GM12878 (cell line): ENCODE measurements around the gene PRUNE1. TPM values are rescaled to one million over a fixed set of nuclear protein-coding genes. Genes with fewer than 3 reads are reported as not detected.

ENCODE experiments used
- ATAC-seq: fragments of 200-7000 bp; cut with Tn5 transposase; 3 replicates; pipeline ENCODE4 v1.9.1; 2020; ENCODE audit warnings: mild to moderate bottlenecking, moderate library complexity
- BruUV-seq: library from RNA; stranded (reverse); fragments of 400-500 nt; replicated peaks from 2 replicates; lab custom pipeline; 2021; lab: Mats Ljungman, UMichigan
- CTCF ChIA-PET: fragments of 300-600 bp; sonication (Branson Sonifier 250); formaldehyde crosslinking; extraction: SDS; loops from one replicate; lab custom pipeline; 2021; ENCODE audit warnings: inconsistent platforms; lab: Yijun Ruan, JAX
- POLR2A ChIA-PET: fragments of 350-600 bp; formaldehyde crosslinking; extraction: SDS; loops from one replicate; lab custom pipeline; 2021; ENCODE audit warnings: inconsistent platforms; lab: Charles Lee
- RAD21 ChIA-PET: fragments of 300-600 bp; sonication (Branson Sonifier 250); formaldehyde crosslinking; loops from one replicate; lab custom pipeline; 2023; ENCODE audit warnings: antibody characterized with exemption; ENCODE audit not compliant: unreplicated experiment; lab: Charles Lee
- SMC1A ChIA-PET: fragments of 300-600 bp; sonication (Branson Sonifier 250); formaldehyde crosslinking; loops from one replicate; lab custom pipeline; 2023; ENCODE audit not compliant: unreplicated experiment, uncharacterized antibody; lab: Charles Lee
- DNase-seq: peaks from one replicate; pipeline ENCODE4 v3.0.0-alpha.2; 2011; ENCODE audit warnings: low read depth, low spot score
- FAIRE-seq: peaks from 3 replicates; lab custom pipeline; 2011; peaks lifted over from hg19 to GRCh38; lab: Jason Lieb, UNC
- H2AFZ ChIP-seq: 2 replicates; pipeline ENCODE4 v1.6.0; 2011; ENCODE audit warnings: low read depth, low read length, control low read depth; ENCODE audit not compliant: control insufficient read depth
- H3K27ac ChIP-seq: 2 replicates; pipeline ENCODE4 v1.5.1; 2011; ENCODE audit warnings: control low read depth; ENCODE audit not compliant: control insufficient read depth, insufficient read depth
- H3K27me3 ChIP-seq, 2 experiments: replicated peaks in 1 of 2; 2 replicates each; pipeline versions ENCODE4 v1.6.0 to v1.6.1; 2011; ENCODE audit warnings: low read length in 1 of 2; ENCODE audit not compliant: control insufficient read depth in 2 of 2, insufficient read depth in 2 of 2
- H3K36me3 ChIP-seq, 2 experiments: 2 replicates each; pipeline ENCODE4 v1.5.1; 2011; ENCODE audit warnings: low read length in 1 of 2; ENCODE audit not compliant: control insufficient read depth in 2 of 2, insufficient read depth in 2 of 2
- H3K4me1 ChIP-seq: 2 replicates; pipeline ENCODE4 v1.6.1; 2011; ENCODE audit warnings: mild to moderate bottlenecking, low read length, moderate library complexity, mixed read lengths; ENCODE audit not compliant: control insufficient read depth, insufficient read depth
- H3K4me2 ChIP-seq: 2 replicates; pipeline ENCODE4 v1.6.0; 2011; ENCODE audit warnings: control low read depth; ENCODE audit not compliant: control insufficient read depth, insufficient read depth
- H3K4me3 ChIP-seq: fragments of 200-600 bp; sonication (generic); 2 replicates; pipeline ENCODE4 v1.5.1; 2016
- H3K79me2 ChIP-seq: 2 replicates; pipeline ENCODE4 v1.6.0; 2011; ENCODE audit warnings: low read length; ENCODE audit not compliant: control insufficient read depth, insufficient read depth
- H3K9ac ChIP-seq: 2 replicates; pipeline ENCODE4 v1.8.0; 2011; ENCODE audit warnings: low read length, control low read depth, mixed read lengths; ENCODE audit not compliant: control insufficient read depth, insufficient read depth
- H3K9me3 ChIP-seq: replicated peaks from 3 replicates; pipeline ENCODE4 v1.5.1; 2011; ENCODE audit warnings: mild to moderate bottlenecking, low read length; ENCODE audit not compliant: control insufficient read depth, insufficient read depth
- H4K20me1 ChIP-seq: 2 replicates; pipeline ENCODE4 v1.6.0; 2011; ENCODE audit not compliant: control insufficient read depth, insufficient read depth
- BCL3 ChIP-seq: IDR thresholded peaks from 2 replicates; pipeline ENCODE4 v1.6.1; 2011; ENCODE audit warnings: borderline replicate concordance, low read depth, mild to moderate bottlenecking, moderate library complexity, low read length; ENCODE audit not compliant: insufficient read depth, poor library complexity, severe bottlenecking
- CHD1 ChIP-seq: IDR thresholded peaks from 2 replicates; pipeline ENCODE4 v1.6.1; 2012; ENCODE audit warnings: low read depth, low read length, improper control_type of control experiment
- FOS ChIP-seq: IDR thresholded peaks from 3 replicates; pipeline ENCODE4 v1.6.1; 2011; ENCODE audit warnings: borderline replicate concordance; ENCODE audit not compliant: insufficient read length; ENCODE audit errors: extremely low read depth
- FOXK2 ChIP-seq: fragments of 450-650 bp; IDR thresholded peaks from 2 replicates; pipeline ENCODE4 v1.6.1; 2017; ENCODE audit warnings: mild to moderate bottlenecking, moderate library complexity
- NFIC ChIP-seq: IDR thresholded peaks from 2 replicates; pipeline ENCODE4 v1.6.1; 2012; ENCODE audit warnings: low read depth, mild to moderate bottlenecking, inconsistent platforms, low read length, moderate library complexity
- SKIL ChIP-seq: fragments of 450-650 bp; IDR thresholded peaks from 2 replicates; pipeline ENCODE4 v1.6.1; 2017; ENCODE audit warnings: mild to moderate bottlenecking, low read depth, inconsistent platforms; ENCODE audit not compliant: poor library complexity, severe bottlenecking
- TARDBP ChIP-seq: IDR thresholded peaks from 2 replicates; pipeline ENCODE4 v1.6.1; 2016; ENCODE audit warnings: borderline replicate concordance
- TCF3 ChIP-seq: IDR thresholded peaks from 2 replicates; pipeline ENCODE4 v1.6.1; 2012; ENCODE audit warnings: low read depth, mild to moderate bottlenecking, low read length, borderline replicate concordance; ENCODE audit not compliant: insufficient read depth
- ZNF622 ChIP-seq: fragments of 450-650 bp; IDR thresholded peaks from 2 replicates; pipeline ENCODE4 v1.6.1; 2017; ENCODE audit warnings: mild to moderate bottlenecking, inconsistent platforms
- WGBS: methylation state at CpG from one replicate; pipeline ENCODE4 v1.1.6; 2016; ENCODE audit warnings: low lambda C conversion rate; ENCODE audit not compliant: insufficient replicate concordance, insufficient coverage; ENCODE audit errors: missing lambda C conversion rate; 5-methylcytosine and 5-hydroxymethylcytosine counted together
- in situ Hi-C: fragments of 300-500 bp; cut with MboI; formaldehyde crosslinking; loops from 9 replicates; pipeline ENCODE4 v1.14.3; 2018; ENCODE audit warnings: mixed read lengths
- intact Hi-C: fragments of 100-400 bp; cut with micrococcal nuclease; formaldehyde crosslinking; loops from one replicate; pipeline ENCODE4 v1.14.2; 2022; ENCODE audit not compliant: unreplicated experiment
- polyA plus RNA-seq, 11 experiments: library from polyadenylated mRNA; depleted of rRNA in 4 of 11; unstranded in 6 of 11; stranded (reverse) in 5 of 11; fragments of >200 nt; fragmentation: Nextera tagmentation in 4 of 11; fragmentation: Illumina TruSeq in 1 of 11; extraction: Ambion mirVana in 4 of 11; extraction: Trizol in 1 of 11; gene quantifications; 1 replicate in 1 of 11; 2 replicates in 10 of 11; pipeline versions ENCODE4 v1.2.1 to v1.2.3, GENCODE V29; 2011 to 2016; ENCODE audit warnings: inconsistent platforms in 2 of 11, missing spikeins in 2 of 11, low read depth in 1 of 11
- total RNA-seq, 4 experiments: library from RNA; depleted of rRNA in 3 of 4; stranded (reverse); fragments of >200 nt in 3 of 4; fragmentation: Illumina TruSeq in 1 of 4; extraction: Trizol in 1 of 4; gene quantifications; 2 replicates each; pipeline versions ENCODE4 v1.2.1 to v1.2.3, GENCODE V29; 2013 to 2021
- TF ChIP-seq, protein P1 (sequence below): fragments of 450-650 bp; formaldehyde crosslinking; IDR thresholded peaks from 2 replicates; pipeline ENCODE4 v1.4.0; 2020; ENCODE audit warnings: mild to moderate bottlenecking, moderate library complexity
- TF ChIP-seq, protein P2 (sequence below): IDR thresholded peaks from 2 replicates; pipeline ENCODE4 v1.6.1; 2012; ENCODE audit warnings: low read depth, low read length, improper control_type of control experiment

PRUNE1 gene
- total and polyA plus RNA-seq, 10 of the 15 experiments (the other 5 are each of a cell fraction or from before 2014, with no cell fraction given), result 4.7 to 24.5 (median 12.4) TPM

DNA sequence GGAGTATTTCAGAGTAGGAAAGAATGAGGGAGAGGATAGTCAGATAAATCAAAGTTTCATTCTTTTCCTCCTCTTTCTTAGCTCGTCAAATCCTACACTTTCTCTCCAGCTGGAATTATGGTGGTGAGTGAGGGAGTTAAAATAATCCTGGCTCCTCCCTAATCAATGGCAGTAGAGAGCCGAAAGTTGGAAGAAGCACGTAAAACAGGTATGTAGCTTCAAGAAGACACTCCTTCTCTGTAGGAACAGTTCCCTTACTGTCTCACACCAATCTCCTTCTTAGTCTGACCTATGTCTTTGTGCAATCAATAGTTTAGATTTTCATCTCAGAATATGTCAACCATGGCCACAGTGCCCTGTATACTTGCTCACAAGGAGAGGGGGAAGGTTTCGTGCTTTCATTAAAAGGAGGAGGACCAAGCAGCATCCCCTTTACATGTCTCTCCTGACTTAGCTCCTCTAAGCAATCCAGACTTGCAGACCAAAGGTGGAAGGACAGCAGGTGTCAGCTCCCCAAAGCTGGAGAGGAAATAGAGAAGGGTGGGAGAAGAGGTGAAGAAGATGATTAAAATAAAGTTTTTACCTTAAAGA lies 2.4 kb upstream of the PRUNE1 start:
- ATAC-seq, result no peak

More for the DNA sequence above, 2.4 kb upstream of the PRUNE1 start:
- Histone ChIP-seq H3K9ac (peak overlapping the region; percentile 66), H3K4me1 (peaks cover 12% of the 10 kb centered on the region), H3K36me3 (no peaks in the 10 kb centered on the region; a peak in 1 of 4 replicates), H2AFZ (peak overlapping the region; percentile 86), H3K4me2 (peak overlapping the region; percentile 100), H3K27me3 (no peaks in the 10 kb centered on the region), H3K9me3 (no peaks in the 10 kb centered on the region), H3K27ac (peak overlapping the region; percentile 73), H3K4me3 (peak overlapping the region; percentile 73), H4K20me1 (no peaks in the 10 kb centered on the region)
- in situ Hi-C loops, result no loop called here
- no peak for FAIRE-seq
- WGBS, result 48% methylated on average over 4 of the region's 4 CpGs
- DNase-seq, result no peak
- RAD21 ChIA-PET, result interaction anchor here (1.1 to 2.1 kb wide), 9 partner anchors 10 to 184 kb away, joined by 3 to 20 read pairs (median 5); partner anchors contain the start of genes C1orf56, CERS2, TNFAIP8L2 and VPS72
- intact Hi-C loops, result no loop called here
- CTCF ChIA-PET, result interaction anchor here (1.0 to 16.2 kb wide), 15 partner anchors 10 to 489 kb away, joined by 3 to 252 read pairs (median 4); partner anchors contain the start of genes ANXA9, C1orf56, CERS2 and GABPB2
- TSS peak; percentile 73 for BruUV-seq
- POLR2A ChIA-PET, result interaction anchor here (0.5 to 1.7 kb wide), 12 partner anchors 10 to 773 kb away, joined by 3 to 7 read pairs (median 4); partner anchors contain the start of gene TNFAIP8L2
- TF ChIP-seq TARDBP, result no peak
- TF ChIP-seq, protein P1, sequence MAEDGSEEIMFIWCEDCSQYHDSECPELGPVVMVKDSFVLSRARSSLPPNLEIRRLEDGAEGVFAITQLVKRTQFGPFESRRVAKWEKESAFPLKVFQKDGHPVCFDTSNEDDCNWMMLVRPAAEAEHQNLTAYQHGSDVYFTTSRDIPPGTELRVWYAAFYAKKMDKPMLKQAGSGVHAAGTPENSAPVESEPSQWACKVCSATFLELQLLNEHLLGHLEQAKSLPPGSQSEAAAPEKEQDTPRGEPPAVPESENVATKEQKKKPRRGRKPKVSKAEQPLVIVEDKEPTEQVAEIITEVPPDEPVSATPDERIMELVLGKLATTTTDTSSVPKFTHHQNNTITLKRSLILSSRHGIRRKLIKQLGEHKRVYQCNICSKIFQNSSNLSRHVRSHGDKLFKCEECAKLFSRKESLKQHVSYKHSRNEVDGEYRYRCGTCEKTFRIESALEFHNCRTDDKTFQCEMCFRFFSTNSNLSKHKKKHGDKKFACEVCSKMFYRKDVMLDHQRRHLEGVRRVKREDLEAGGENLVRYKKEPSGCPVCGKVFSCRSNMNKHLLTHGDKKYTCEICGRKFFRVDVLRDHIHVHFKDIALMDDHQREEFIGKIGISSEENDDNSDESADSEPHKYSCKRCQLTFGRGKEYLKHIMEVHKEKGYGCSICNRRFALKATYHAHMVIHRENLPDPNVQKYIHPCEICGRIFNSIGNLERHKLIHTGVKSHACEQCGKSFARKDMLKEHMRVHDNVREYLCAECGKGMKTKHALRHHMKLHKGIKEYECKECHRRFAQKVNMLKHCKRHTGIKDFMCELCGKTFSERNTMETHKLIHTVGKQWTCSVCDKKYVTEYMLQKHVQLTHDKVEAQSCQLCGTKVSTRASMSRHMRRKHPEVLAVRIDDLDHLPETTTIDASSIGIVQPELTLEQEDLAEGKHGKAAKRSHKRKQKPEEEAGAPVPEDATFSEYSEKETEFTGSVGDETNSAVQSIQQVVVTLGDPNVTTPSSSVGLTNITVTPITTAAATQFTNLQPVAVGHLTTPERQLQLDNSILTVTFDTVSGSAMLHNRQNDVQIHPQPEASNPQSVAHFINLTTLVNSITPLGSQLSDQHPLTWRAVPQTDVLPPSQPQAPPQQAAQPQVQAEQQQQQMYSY, result no peak
- TF ChIP-seq, protein P2, sequence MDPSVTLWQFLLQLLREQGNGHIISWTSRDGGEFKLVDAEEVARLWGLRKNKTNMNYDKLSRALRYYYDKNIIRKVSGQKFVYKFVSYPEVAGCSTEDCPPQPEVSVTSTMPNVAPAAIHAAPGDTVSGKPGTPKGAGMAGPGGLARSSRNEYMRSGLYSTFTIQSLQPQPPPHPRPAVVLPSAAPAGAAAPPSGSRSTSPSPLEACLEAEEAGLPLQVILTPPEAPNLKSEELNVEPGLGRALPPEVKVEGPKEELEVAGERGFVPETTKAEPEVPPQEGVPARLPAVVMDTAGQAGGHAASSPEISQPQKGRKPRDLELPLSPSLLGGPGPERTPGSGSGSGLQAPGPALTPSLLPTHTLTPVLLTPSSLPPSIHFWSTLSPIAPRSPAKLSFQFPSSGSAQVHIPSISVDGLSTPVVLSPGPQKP, result no peak
- no peak for TF ChIP-seq ZNF622
- TF ChIP-seq SKIL, result no peak
- no peak for TF ChIP-seq NFIC
- no peak for TF ChIP-seq TCF3
- TF ChIP-seq CHD1, result no peak
- no peak for TF ChIP-seq FOXK2
- TF ChIP-seq FOS, result no peak
- TF ChIP-seq BCL3, result no peak
- TF ChIP-seq, all 136 proteins: peak for 0
- SMC1A ChIA-PET, result interaction anchor here (0.7 to 3.6 kb wide), 11 partner anchors 10 to 490 kb away, joined by 3 to 34 read pairs (median 4); partner anchors contain the start of genes CDC42SE1, MLLT11 and TNFAIP8L2
- H3K79me2 ChIP-seq, result peaks cover 16% of the 10 kb centered on the region
